ENCODE measurements around the gene STPG4. TPM values are rescaled to one million over a fixed set of nuclear protein-coding genes. Genes with fewer than 3 reads are reported as not detected.

Gene STPG4
- total RNA-seq, 2 experiments from 2014 or later = 0.14 to 0.23 TPM

DNA sequence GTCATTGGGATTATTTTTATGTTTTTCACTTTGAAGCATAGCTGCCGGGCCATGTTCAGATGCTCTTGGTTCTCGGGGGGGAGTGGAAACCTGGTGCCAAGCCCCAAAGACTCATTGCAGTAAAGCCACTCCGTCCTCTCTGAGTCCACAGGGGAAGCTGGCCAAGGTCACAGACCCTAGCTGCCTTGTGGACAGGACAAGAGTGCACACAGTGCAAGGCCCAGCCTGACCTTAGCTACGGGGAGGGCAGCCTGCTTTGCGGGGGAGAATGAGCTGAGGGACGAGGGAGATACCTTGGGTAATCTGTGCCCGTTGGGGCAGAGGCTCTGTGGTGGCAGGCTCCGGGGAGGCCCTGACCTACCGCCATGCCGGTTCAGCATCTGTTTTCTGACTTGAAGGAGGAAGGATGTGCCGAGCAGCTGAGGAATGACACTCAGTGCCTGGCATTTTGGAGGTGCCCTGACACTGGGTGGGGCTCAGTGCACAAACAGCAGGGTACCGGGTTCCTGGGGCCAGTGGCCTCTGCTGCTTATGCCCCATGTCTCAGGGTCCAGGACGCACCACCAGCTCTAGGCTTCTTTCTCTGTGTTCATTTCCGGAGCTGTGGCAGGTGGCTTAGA, 87.2 kb downstream of the STPG4 start:
- Mint-ChIP-seq H3K4me1 (peaks cover 36% of the 10 kb centered on the region), H3K27ac (no peak overlapping the region), H3K4me3 (no peak overlapping the region), H3K36me3 (ENCODE audit: low read depth) (peaks cover 15% of the 10 kb centered on the region), H3K27me3 (no peaks in the 10 kb centered on the region), H3K9me3 (ENCODE audit: low read depth) (no peaks in the 10 kb centered on the region)
- DNase-seq (no peak), ATAC-seq (no peak)
- POLR2A ChIA-PET = no interaction called here
- CTCF ChIA-PET = interaction anchor here (0.5 kb wide), 1 partner anchor 661 kb away, joined by 3 read pairs; no protein-coding TSS in a partner anchor
- intact Hi-C loops (cut with DNase I, micrococcal nuclease) = loop anchor here in 1 of 2 experiments (10.0 kb wide), 1 partner anchor 1253 kb away; no protein-coding TSS in a partner anchor

DNA sequence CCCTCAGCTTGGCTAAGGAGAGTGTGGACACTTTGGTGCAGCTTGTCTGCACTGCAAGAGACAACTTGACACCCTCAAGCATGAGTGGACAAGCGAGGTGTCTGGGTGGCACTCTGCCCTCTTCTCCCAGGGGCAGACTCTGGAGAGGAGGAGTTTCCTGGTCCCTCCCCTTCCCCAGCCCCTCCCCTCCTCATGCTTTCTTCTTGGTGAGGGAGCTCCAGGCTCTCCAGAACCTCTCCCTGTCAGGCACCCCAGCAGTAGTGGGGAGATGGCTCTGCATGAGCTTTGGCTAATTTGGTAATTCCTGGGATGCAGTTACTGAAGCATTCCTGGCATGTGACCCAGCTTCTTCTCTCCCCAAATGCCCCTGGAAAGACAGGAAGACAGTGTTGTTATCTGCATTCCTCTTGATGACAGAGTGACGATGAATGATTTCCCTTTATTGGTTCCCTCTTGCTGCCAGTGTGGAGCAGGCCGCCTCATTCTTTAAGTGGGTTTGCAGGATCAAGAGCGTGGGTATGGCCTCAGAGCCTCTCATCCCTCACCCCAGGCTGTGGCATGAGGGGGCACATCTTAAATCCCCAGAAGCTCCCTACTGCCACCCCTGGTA, 89.2 kb downstream of the STPG4 start:
- no peak overlapping the region for H3K4me3 Mint-ChIP-seq
- ATAC-seq (no peak), DNase-seq (no peak)
- CTCF ChIA-PET = interaction anchor here (0.5 to 0.7 kb wide), 2 partner anchors 10 to 55 kb away, joined by 3 to 4 read pairs; no protein-coding TSS in a partner anchor
- H3K27me3 Mint-ChIP-seq = no peaks in the 10 kb centered on the region
- intact Hi-C loops (cut with DNase I, micrococcal nuclease) = loop anchor here in 1 of 2 experiments (10.0 kb wide), 1 partner anchor 1251 kb away; no protein-coding TSS in a partner anchor
- no peaks in the 10 kb centered on the region for H3K9me3 Mint-ChIP-seq (ENCODE audit: low read depth)
- no peak overlapping the region for H3K27ac Mint-ChIP-seq
- peaks cover 20% of the 10 kb centered on the region for H3K36me3 Mint-ChIP-seq (ENCODE audit: low read depth)
- POLR2A ChIA-PET = interaction anchor here (0.7 kb wide), 1 partner anchor 44 kb away, joined by 6 read pairs; no protein-coding TSS in a partner anchor
- peaks cover 22% of the 10 kb centered on the region for H3K4me1 Mint-ChIP-seq

DNA sequence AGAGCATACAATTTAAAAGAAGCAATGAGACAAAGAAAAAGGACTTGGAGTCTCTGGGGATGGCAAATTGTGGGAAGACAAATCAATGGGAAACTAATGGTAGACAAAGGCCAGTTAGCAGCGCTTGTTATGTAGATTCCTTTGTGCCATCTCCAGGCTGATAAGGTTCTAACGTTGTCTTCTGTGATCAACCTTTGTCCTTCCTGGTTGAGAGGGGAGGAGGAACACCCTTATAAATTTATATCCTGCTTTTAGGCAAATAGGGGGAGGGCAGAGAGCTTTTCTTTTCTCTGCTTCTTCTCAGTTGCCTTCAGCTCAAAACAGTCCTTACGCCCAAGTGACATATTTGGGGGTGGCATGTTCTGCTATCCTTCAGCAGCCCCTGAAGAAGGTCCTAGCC, 89.8 kb downstream of the STPG4 start:
- H3K27ac Mint-ChIP-seq = no peak overlapping the region
- peaks cover 17% of the 10 kb centered on the region for H3K4me1 Mint-ChIP-seq
- intact Hi-C loops (cut with DNase I, micrococcal nuclease) = loop anchor here in 1 of 2 experiments (10.0 kb wide), 1 partner anchor 1251 kb away; no protein-coding TSS in a partner anchor
- H3K27me3 Mint-ChIP-seq = no peaks in the 10 kb centered on the region
- DNase-seq (no peak), ATAC-seq (no peak)
- ChIA-PET CTCF (interaction anchor here (0.7 kb wide), 1 partner anchor 9 kb away, joined by 4 read pairs; no protein-coding TSS in a partner anchor), POLR2A (interaction anchor here (0.7 kb wide), 1 partner anchor 45 kb away, joined by 6 read pairs; no protein-coding TSS in a partner anchor)
- no peak overlapping the region for H3K4me3 Mint-ChIP-seq
- H3K36me3 Mint-ChIP-seq (ENCODE audit: low read depth) = peaks cover 22% of the 10 kb centered on the region
- H3K9me3 Mint-ChIP-seq (ENCODE audit: low read depth) = no peaks in the 10 kb centered on the region

DNA sequence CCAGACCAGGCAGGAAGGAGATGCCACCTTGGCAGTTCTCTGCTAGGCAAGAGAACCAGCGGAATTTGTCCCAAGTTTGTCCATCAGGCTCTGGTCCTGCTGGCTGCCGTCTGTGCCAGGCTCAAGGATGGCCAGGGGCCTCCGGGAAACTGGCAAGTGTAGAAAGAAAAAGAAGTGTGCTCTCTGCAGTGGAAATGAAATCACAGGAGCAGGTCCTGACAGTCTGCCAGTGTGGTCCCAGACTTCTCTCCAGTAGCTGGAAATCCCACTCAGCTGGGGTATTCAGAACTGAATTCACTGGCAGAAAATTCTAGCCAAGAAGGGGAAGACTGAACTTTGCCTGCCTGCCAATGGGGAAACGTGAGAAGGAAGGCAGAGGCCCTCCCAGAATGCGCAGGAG, 91.0 kb downstream of the STPG4 start:
- intact Hi-C loops (cut with DNase I, micrococcal nuclease) = loop anchor here in 1 of 2 experiments (10.0 kb wide), 1 partner anchor 1249 kb away; no protein-coding TSS in a partner anchor
- Mint-ChIP-seq H3K4me3 (no peak overlapping the region), H3K4me1 (peaks cover 9% of the 10 kb centered on the region), H3K9me3 (ENCODE audit: low read depth) (no peaks in the 10 kb centered on the region), H3K27me3 (no peaks in the 10 kb centered on the region), H3K36me3 (ENCODE audit: low read depth) (peaks cover 22% of the 10 kb centered on the region), H3K27ac (no peak overlapping the region)
- ChIA-PET CTCF (no interaction called here), POLR2A (no interaction called here)
- ATAC-seq (no peak), DNase-seq (no peak)

DNA sequence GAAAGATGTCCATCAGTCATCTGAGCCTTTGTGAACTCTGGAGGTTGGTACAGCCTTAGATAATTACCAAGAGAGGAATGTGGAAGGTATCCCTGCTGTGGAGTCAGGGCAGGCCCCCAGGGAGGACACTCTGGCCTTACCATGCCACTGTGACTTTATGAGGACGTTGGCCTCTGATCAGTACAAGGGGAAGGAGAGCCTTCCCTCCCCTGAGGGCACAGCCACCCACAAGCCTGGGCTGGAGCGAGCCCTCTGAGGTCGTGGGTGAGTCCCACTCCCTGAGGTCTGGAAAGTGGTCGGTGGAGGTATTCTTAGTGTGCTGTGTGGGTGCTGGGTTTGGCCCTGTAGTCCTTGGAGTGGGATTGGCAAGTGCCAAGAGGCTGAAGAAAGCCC, 91.6 kb downstream of the STPG4 start:
- no peak overlapping the region for H3K27ac Mint-ChIP-seq
- peaks cover 5% of the 10 kb centered on the region for H3K4me1 Mint-ChIP-seq
- no peak for DNase-seq
- POLR2A ChIA-PET = no interaction called here
- ATAC-seq = no peak
- intact Hi-C loops (cut with DNase I, micrococcal nuclease) = loop anchor here in 1 of 2 experiments (10.0 kb wide), 1 partner anchor 1249 kb away; no protein-coding TSS in a partner anchor
- CTCF ChIA-PET = no interaction called here
- H3K36me3 Mint-ChIP-seq (ENCODE audit: low read depth) = peaks cover 22% of the 10 kb centered on the region
- no peak overlapping the region for H3K4me3 Mint-ChIP-seq
- no peaks in the 10 kb centered on the region for H3K9me3 Mint-ChIP-seq (ENCODE audit: low read depth)
- H3K27me3 Mint-ChIP-seq = no peaks in the 10 kb centered on the region

DNA sequence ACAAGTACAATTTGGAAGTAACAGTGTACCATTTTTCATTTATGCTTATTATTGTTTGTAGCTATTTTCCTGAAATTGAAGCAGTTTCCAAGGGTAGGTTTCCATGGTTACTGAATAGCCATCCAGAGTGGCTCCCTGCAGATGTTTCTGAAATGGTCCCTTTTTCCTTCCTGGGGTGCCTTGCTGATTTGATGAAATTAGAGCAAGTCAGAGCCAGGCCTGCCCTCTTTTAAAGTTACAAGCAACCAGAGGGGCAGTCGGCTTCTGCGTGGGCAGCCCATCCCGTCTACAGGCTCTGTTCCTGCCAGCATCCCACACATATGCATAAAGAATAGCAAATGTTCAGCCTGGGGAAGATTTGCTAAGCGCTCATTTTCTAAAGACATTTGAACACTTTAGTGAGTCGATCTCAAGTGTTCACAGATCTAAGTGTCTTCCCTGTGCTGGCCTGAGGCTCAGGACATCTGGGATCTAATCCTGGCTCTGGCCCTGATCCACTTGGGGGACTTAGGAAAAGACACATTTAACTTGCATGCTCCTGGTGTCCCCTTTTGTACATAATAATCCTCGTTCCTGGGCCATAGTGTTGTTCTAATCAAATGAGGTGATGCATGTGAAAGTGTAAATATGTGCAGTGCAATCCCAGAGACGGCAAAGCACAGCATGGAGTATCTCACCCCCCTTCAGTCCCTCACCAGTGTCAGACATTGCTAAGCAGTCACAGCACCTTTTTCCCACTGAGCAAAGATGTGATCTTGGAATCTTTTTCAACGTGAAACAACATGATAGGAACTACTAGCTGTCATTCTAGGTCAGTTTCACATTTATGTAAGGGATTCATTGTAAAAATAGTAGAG, 92.2 kb downstream of the STPG4 start:
- intact Hi-C loops (cut with DNase I, micrococcal nuclease) = loop anchor here in 1 of 2 experiments (10.0 kb wide), 1 partner anchor 1248 kb away; no protein-coding TSS in a partner anchor
- peaks cover 22% of the 10 kb centered on the region for H3K36me3 Mint-ChIP-seq (ENCODE audit: low read depth)
- H3K27ac Mint-ChIP-seq = no peak overlapping the region
- CTCF ChIA-PET = no interaction called here
- POLR2A ChIA-PET = no interaction called here
- H3K27me3 Mint-ChIP-seq = no peaks in the 10 kb centered on the region
- ATAC-seq (no peak), DNase-seq (no peak)
- H3K4me1 Mint-ChIP-seq = peaks cover 2% of the 10 kb centered on the region
- no peak overlapping the region for H3K4me3 Mint-ChIP-seq
- H3K9me3 Mint-ChIP-seq (ENCODE audit: low read depth) = no peaks in the 10 kb centered on the region

DNA sequence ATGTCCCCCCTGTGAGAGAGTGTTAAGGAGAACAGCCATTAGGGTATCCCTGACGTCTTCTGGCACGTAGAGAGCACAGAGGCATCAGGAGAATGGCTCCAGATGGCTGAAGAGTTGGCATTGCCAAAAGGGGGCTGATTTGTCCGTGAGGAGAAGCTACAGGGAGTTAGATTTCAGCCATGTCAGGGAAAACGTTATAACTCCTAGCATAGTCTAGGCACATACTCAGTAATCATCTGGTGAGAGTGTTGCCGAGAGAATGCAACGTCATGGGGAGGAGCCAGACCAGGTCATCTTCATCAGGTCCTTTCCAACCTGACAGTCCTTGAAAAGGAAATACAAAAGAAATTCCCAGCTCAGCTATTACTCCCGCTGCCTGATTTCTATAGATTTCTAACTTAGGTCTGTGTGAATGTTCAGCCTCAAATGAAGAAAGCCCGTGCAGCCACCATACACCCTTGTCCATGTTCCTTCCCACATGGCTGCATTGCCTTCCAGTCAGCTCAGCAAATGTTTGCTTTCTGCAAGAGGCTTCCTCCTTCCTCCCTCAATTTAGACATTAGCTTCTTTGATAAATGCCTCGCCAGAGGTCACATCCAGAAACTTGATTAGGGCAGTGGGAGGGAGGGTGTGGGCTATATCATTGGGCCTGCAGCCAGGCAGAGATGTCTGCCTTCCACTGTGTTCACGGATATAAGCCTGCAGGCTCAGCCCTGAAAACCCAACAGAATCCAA, 93.0 kb downstream of the STPG4 start:
- no peaks in the 10 kb centered on the region for H3K9me3 Mint-ChIP-seq (ENCODE audit: low read depth)
- peaks cover 8% of the 10 kb centered on the region for H3K4me1 Mint-ChIP-seq
- peaks cover 22% of the 10 kb centered on the region for H3K36me3 Mint-ChIP-seq (ENCODE audit: low read depth)
- intact Hi-C loops (cut with DNase I, micrococcal nuclease) = loop anchor here in 1 of 2 experiments (10.0 kb wide), 1 partner anchor 1247 kb away; no protein-coding TSS in a partner anchor
- no peaks in the 10 kb centered on the region for H3K27me3 Mint-ChIP-seq
- CTCF ChIA-PET = no interaction called here
- DNase-seq (no peak), ATAC-seq (no peak)
- POLR2A ChIA-PET = no interaction called here
- H3K27ac Mint-ChIP-seq = no peak overlapping the region
- no peak overlapping the region for H3K4me3 Mint-ChIP-seq

DNA sequence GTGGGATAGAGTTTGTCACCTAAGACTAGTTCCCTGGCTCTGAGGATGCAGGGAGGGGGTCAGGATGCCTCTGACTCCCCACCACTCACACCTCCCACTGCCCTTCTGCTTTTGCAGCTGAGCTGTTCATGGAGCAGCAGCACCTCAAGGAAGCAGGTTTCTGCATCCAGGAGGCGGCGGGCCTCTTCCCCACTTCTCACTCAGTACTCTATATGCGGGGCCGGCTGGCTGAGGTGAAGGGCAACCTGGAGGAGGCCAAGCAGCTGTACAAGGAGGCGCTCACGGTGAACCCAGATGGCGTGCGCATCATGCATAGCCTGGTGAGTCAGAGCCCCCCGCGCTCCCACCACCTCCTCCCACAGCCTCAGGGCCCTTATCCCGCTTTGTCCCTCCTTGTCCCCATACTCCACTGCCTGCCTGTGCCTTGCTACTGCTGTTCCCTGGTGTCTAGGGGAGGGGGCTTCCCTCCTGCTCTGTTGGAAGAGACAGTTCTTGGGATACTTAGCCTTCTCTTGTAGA, 94.4 kb downstream of the STPG4 start:
- Mint-ChIP-seq H3K9me3 (ENCODE audit: low read depth) (no peaks in the 10 kb centered on the region), H3K4me1 (peaks cover 18% of the 10 kb centered on the region), H3K27me3 (no peaks in the 10 kb centered on the region), H3K4me3 (no peak overlapping the region), H3K27ac (no peak overlapping the region), H3K36me3 (ENCODE audit: low read depth) (peaks cover 22% of the 10 kb centered on the region)
- CTCF ChIA-PET = no interaction called here
- POLR2A ChIA-PET = no interaction called here
- no peak for ATAC-seq
- intact Hi-C loops (cut with DNase I, micrococcal nuclease) = loop anchor here in 1 of 2 experiments (10.0 kb wide), 1 partner anchor 1246 kb away; no protein-coding TSS in a partner anchor
- DNase-seq = no peak

DNA sequence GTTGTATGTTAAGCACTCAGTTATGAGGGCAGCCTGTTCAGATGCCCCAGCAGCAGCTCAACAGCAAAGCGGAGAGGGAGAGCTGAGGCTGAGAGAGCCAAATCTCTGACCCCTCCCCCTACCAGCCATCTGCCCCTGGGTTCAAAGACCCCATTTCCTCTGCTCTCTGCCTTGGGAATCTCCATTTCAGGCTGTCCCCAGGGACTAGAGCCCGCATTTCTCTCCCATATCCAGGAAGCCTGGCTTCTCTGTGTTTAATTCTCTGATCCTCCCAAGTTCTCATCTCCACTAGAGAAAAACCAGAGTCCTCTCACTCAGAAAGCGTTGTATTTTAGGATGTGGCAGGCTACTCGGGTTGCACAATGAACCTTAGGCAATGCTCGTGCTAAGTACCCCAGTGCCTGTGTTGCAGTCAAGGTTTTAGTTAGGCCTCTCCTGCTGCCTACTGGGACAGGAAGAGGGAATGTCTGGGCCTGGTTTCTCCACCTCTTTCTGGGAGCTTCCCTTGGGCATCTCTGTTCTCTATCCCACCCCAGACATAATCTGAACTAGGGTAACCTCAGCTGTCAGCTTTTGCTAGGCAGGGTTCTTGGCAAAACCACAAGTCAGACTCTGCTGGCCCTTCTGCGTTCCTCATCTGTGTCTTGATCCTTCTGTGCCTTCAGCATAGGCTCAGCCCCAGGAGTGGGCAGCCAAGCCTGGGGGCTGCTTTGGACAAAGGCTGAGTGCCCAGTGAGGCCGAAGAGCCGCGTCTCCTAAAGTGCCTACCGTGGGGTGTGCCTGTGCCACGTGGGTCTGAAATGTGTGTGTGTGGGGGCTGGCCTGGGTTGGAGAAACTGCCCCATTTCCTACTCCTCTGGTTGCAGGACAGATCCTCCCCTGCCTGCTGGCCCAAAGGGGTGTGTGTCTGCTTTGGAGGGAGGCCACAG, 96.8 kb downstream of the STPG4 start:
- H3K36me3 Mint-ChIP-seq (ENCODE audit: low read depth) = peaks cover 20% of the 10 kb centered on the region
- ATAC-seq (no peak), DNase-seq (no peak)
- peak overlapping the region; percentile 35 for H3K27ac Mint-ChIP-seq
- peaks cover 21% of the 10 kb centered on the region for H3K4me1 Mint-ChIP-seq
- no peak overlapping the region for H3K4me3 Mint-ChIP-seq
- intact Hi-C loops (cut with DNase I, micrococcal nuclease) = no loop called here
- ChIA-PET POLR2A (no interaction called here), CTCF (interaction anchor here (0.7 kb wide), 1 partner anchor 117 kb away, joined by 3 read pairs; no protein-coding TSS in a partner anchor)
- H3K27me3 Mint-ChIP-seq = no peaks in the 10 kb centered on the region
- no peaks in the 10 kb centered on the region for H3K9me3 Mint-ChIP-seq (ENCODE audit: low read depth)

DNA sequence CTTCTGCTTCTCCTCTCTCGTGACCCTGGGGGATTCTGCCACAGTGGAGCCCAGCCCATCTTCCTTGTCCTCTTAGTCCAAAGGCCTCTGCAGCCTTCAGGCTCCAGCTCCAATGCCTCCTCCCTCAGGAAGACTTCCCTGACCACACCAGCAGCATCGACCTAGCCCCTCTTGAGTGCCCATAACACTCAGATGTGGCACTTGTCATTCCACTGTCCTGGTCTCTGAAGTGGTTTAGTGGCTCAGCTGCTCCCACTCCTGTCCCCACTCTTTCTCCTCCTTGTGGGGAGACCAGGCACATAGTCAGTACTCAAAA, 97.5 kb downstream of the STPG4 start:
- intact Hi-C loops (cut with DNase I, micrococcal nuclease) = no loop called here
- H3K27ac Mint-ChIP-seq = peak overlapping the region; percentile 21
- peaks cover 21% of the 10 kb centered on the region for H3K4me1 Mint-ChIP-seq
- no peaks in the 10 kb centered on the region for H3K27me3 Mint-ChIP-seq
- ChIA-PET POLR2A (no interaction called here), CTCF (no interaction called here)
- ATAC-seq (no peak), DNase-seq (no peak)
- no peak overlapping the region for H3K4me3 Mint-ChIP-seq
- H3K36me3 Mint-ChIP-seq (ENCODE audit: low read depth) = peaks cover 23% of the 10 kb centered on the region
- H3K9me3 Mint-ChIP-seq (ENCODE audit: low read depth) = no peaks in the 10 kb centered on the region

Data from activated CD4-positive, alpha-beta T cell treated with anti-CD3 and anti-CD28 coated beads for 36 hours (primary cell).